ENCODE data around the gene ADM. TPM values are rescaled to one million over a fixed set of nuclear protein-coding genes. Genes with fewer than 3 reads are reported as not detected.

Gene ADM
- total RNA-seq, 1 experiment from 2014 or later, result 16.3 TPM

- peak; percentile 49 for DNase-seq (ENCODE audit: low read depth)
Measured at GRCh38 chr11:10309163-10310093, 4.6 kb downstream of the ADM start.

- no peak for DNase-seq (ENCODE audit: low read depth)
Measured at GRCh38 chr11:10310301-10310841, 5.5 kb downstream of the ADM start.

- DNase-seq (ENCODE audit: low read depth), result no peak
Measured at GRCh38 chr11:10311802-10312201, 6.9 kb downstream of the ADM start.

- DNase-seq (ENCODE audit: low read depth), result peak; percentile 49
Measured at GRCh38 chr11:10314199-10315072, 9.6 kb downstream of the ADM start.

- DNase-seq (ENCODE audit: low read depth), result no peak
Measured at GRCh38 chr11:10315083-10315482, 10.2 kb downstream of the ADM start.

- DNase-seq (ENCODE audit: low read depth), result no peak
Measured at GRCh38 chr11:10317151-10317755, 12.4 kb downstream of the ADM start.

- DNase-seq (ENCODE audit: low read depth), result no peak
Measured at GRCh38 chr11:10317776-10318526, 13.1 kb downstream of the ADM start.

GRCh38 chr11:10318527-10318802, 13.6 kb downstream of the ADM start:
- no peak for DNase-seq (ENCODE audit: low read depth)

- no peak for DNase-seq (ENCODE audit: low read depth)
Measured at GRCh38 chr11:10319702-10320558, 15.1 kb downstream of the ADM start.

GRCh38 chr11:10320736-10321465, 16.0 kb downstream of the ADM start:
- no peak for DNase-seq (ENCODE audit: low read depth)

- no peak for DNase-seq (ENCODE audit: low read depth)
Measured at GRCh38 chr11:10322401-10322800, 17.5 kb downstream of the ADM start.

GRCh38 chr11:10322830-10323792, 18.2 kb downstream of the ADM start:
- DNase-seq (ENCODE audit: low read depth), result peak; percentile 78

GRCh38 chr11:10323793-10324170, 18.9 kb downstream of the ADM start:
- no peak for DNase-seq (ENCODE audit: low read depth)

GRCh38 chr11:10324474-10324873, 19.6 kb downstream of the ADM start:
- DNase-seq (ENCODE audit: low read depth), result no peak

GRCh38 chr11:10325277-10326011, 20.6 kb downstream of the ADM start:
- no peak for DNase-seq (ENCODE audit: low read depth)

GRCh38 chr11:10326012-10326964, 21.4 kb downstream of the ADM start:
- no peak for DNase-seq (ENCODE audit: low read depth)

GRCh38 chr11:10327254-10327653, 22.4 kb downstream of the ADM start:
- no peak for DNase-seq (ENCODE audit: low read depth)

Data from Daoy (cell line).